ENCODE results near the gene EPHB2.
"Not testable (repeated sequence)": the region's sequence is repeated elsewhere in the genome, so short reads cannot be mapped to it uniquely, and the experiment has no call there.

The EPHB2 gene

GRCh38 chr1:22671999-22672398 is 38.6 kb upstream of the EPHB2 start:
- no peak overlapping the region for H2BK120ac ChIP-seq (ENCODE audit: low read depth, low read length)
- no peak overlapping the region for H3K27ac ChIP-seq (replicated peaks; ENCODE audit: low read length)
- no peak overlapping the region for H4K91ac ChIP-seq (ENCODE audit: low read depth, low read length, poor library complexity)
- WGBS, 2 donors (ENCODE audit: extremely low coverage in 2 of 2, insufficient read length in 2 of 2, insufficient replicate concordance in 1 of 2) = no CpG with 5 or more reads among the region's 4 CpGs
- no peak overlapping the region for H3K18ac ChIP-seq (ENCODE audit: low read length)
- no peak overlapping the region for H2BK12ac ChIP-seq (ENCODE audit: low read length)
- no peak overlapping the region for H3K23ac ChIP-seq (ENCODE audit: low read depth, low read length, poor library complexity)
- H2AFZ ChIP-seq (ENCODE audit: low read length) = no peak overlapping the region
- no peak overlapping the region for H3K4me2 ChIP-seq (ENCODE audit: insufficient read depth, low read length, poor library complexity, severe bottlenecking)
- no peaks in the 10 kb centered on the region for H3K79me1 ChIP-seq (ENCODE audit: low read depth, low read length)
- no peak overlapping the region for H2BK15ac ChIP-seq (ENCODE audit: low read length)
- H3K4me3 ChIP-seq (ENCODE audit: low read length in 2 of 2) = no peak overlapping the region
- H3K9ac ChIP-seq (ENCODE audit: low read depth, low read length, poor library complexity) = no peak overlapping the region
- no peaks in the 10 kb centered on the region for H3K9me3 ChIP-seq (replicated peaks in 1 of 2; ENCODE audit: control insufficient read depth in 2 of 2, insufficient read depth in 1 of 2, low read depth in 1 of 2, low read length in 2 of 2)
- H4K8ac ChIP-seq (ENCODE audit: low read depth, low read length) = no peak overlapping the region
- peaks cover 0 to 22% (median 0%) of the 10 kb centered on the region in 3 experiments for H3K27me3 ChIP-seq (ENCODE audit: control insufficient read depth in 3 of 3, insufficient read depth in 3 of 3, low read depth in 1 of 3, low read length in 3 of 3)
- no peak overlapping the region for H2AK5ac ChIP-seq (ENCODE audit: low read depth, low read length)
- H2BK5ac ChIP-seq (ENCODE audit: low read length) = no peak overlapping the region
- no peak overlapping the region for H3K4ac ChIP-seq (ENCODE audit: low read length)
- no peaks in the 10 kb centered on the region for H3K36me3 ChIP-seq (replicated peaks in 1 of 2; ENCODE audit: control insufficient read depth in 2 of 2, insufficient read depth in 2 of 2, low read length in 2 of 2)
- peaks cover 13 to 22% of the 10 kb centered on the region in 2 donors for H3K4me1 ChIP-seq (ENCODE audit: control insufficient read depth in 2 of 2, insufficient read depth in 1 of 2, low read depth in 1 of 2, low read length in 2 of 2)
- no peak for DNase-seq (ENCODE audit: low spot score)
- no peak overlapping the region for H3K14ac ChIP-seq (ENCODE audit: low read length)

GRCh38 chr1:22673486-22674409 is 36.9 kb upstream of the EPHB2 start:
- Histone ChIP-seq H3K4me2 (ENCODE audit: insufficient read depth, low read length, poor library complexity, severe bottlenecking) (peak overlapping the region; percentile 61), H2AK5ac (ENCODE audit: low read depth, low read length) (no peak overlapping the region), H3K27ac (replicated peaks; ENCODE audit: low read length) (peak overlapping the region; percentile 42), H3K4me1 (ENCODE audit: control insufficient read depth in 2 of 2, insufficient read depth in 1 of 2, low read depth in 1 of 2, low read length in 2 of 2) (peaks cover 25 to 30% of the 10 kb centered on the region in 2 donors), H4K91ac (ENCODE audit: low read depth, low read length, poor library complexity) (no peak overlapping the region), H2AFZ (ENCODE audit: low read length) (peak overlapping the region; percentile 79), H3K4me3 (ENCODE audit: low read length in 2 of 2) (peak overlapping the region in 1 of 2 donors; percentile 26), H3K4ac (ENCODE audit: low read length) (no peak overlapping the region), H3K27me3 (ENCODE audit: control insufficient read depth in 3 of 3, insufficient read depth in 3 of 3, low read depth in 1 of 3, low read length in 3 of 3) (peaks cover 0 to 8% (median 0%) of the 10 kb centered on the region in 3 experiments), H3K36me3 (replicated peaks in 1 of 2; ENCODE audit: control insufficient read depth in 2 of 2, insufficient read depth in 2 of 2, low read length in 2 of 2) (no peaks in the 10 kb centered on the region), H3K14ac (ENCODE audit: low read length) (no peak overlapping the region), H3K79me1 (ENCODE audit: low read depth, low read length) (peaks cover 4% of the 10 kb centered on the region), H4K8ac (ENCODE audit: low read depth, low read length) (no peak overlapping the region), H2BK120ac (ENCODE audit: low read depth, low read length) (no peak overlapping the region), H2BK12ac (ENCODE audit: low read length) (no peak overlapping the region), H2BK15ac (ENCODE audit: low read length) (no peak overlapping the region), H3K9me3 (replicated peaks in 1 of 2; ENCODE audit: control insufficient read depth in 2 of 2, insufficient read depth in 1 of 2, low read depth in 1 of 2, low read length in 2 of 2) (peaks cover 0 to 5% of the 10 kb centered on the region in 2 donors), H3K23ac (ENCODE audit: low read depth, low read length, poor library complexity) (no peak overlapping the region), H2BK5ac (ENCODE audit: low read length) (no peak overlapping the region), H3K9ac (ENCODE audit: low read depth, low read length, poor library complexity) (no peak overlapping the region), H3K18ac (ENCODE audit: low read length) (peak overlapping the region; percentile 6)
- WGBS, 2 donors (ENCODE audit: extremely low coverage in 2 of 2, insufficient read length in 2 of 2, insufficient replicate concordance in 1 of 2) = no CpG with 5 or more reads among the region's 17 CpGs
- peak; percentile 88 for DNase-seq (ENCODE audit: low spot score)

GRCh38 chr1:22674410-22674749 is 36.3 kb upstream of the EPHB2 start:
- Histone ChIP-seq H3K9me3 (replicated peaks in 1 of 2; ENCODE audit: control insufficient read depth in 2 of 2, insufficient read depth in 1 of 2, low read depth in 1 of 2, low read length in 2 of 2) (peaks cover 0 to 8% of the 10 kb centered on the region in 2 donors), H3K4me1 (ENCODE audit: control insufficient read depth in 2 of 2, insufficient read depth in 1 of 2, low read depth in 1 of 2, low read length in 2 of 2) (peaks cover 27 to 30% of the 10 kb centered on the region in 2 donors), H3K27ac (replicated peaks; ENCODE audit: low read length) (no peak overlapping the region), H3K18ac (ENCODE audit: low read length) (no peak overlapping the region), H3K9ac (ENCODE audit: low read depth, low read length, poor library complexity) (no peak overlapping the region), H3K4me3 (ENCODE audit: low read length in 2 of 2) (no peak overlapping the region), H3K27me3 (ENCODE audit: control insufficient read depth in 3 of 3, insufficient read depth in 3 of 3, low read depth in 1 of 3, low read length in 3 of 3) (peaks cover 0 to 8% (median 0%) of the 10 kb centered on the region in 3 experiments), H2BK5ac (ENCODE audit: low read length) (no peak overlapping the region), H4K8ac (ENCODE audit: low read depth, low read length) (no peak overlapping the region), H2BK12ac (ENCODE audit: low read length) (no peak overlapping the region), H2BK15ac (ENCODE audit: low read length) (no peak overlapping the region), H4K91ac (ENCODE audit: low read depth, low read length, poor library complexity) (no peak overlapping the region), H2AK5ac (ENCODE audit: low read depth, low read length) (no peak overlapping the region), H3K36me3 (replicated peaks in 1 of 2; ENCODE audit: control insufficient read depth in 2 of 2, insufficient read depth in 2 of 2, low read length in 2 of 2) (no peaks in the 10 kb centered on the region), H3K23ac (ENCODE audit: low read depth, low read length, poor library complexity) (no peak overlapping the region), H3K4ac (ENCODE audit: low read length) (no peak overlapping the region), H2BK120ac (ENCODE audit: low read depth, low read length) (no peak overlapping the region), H3K79me1 (ENCODE audit: low read depth, low read length) (peaks cover 6% of the 10 kb centered on the region), H3K4me2 (ENCODE audit: insufficient read depth, low read length, poor library complexity, severe bottlenecking) (no peak overlapping the region), H2AFZ (ENCODE audit: low read length) (no peak overlapping the region), H3K14ac (ENCODE audit: low read length) (no peak overlapping the region)
- DNase-seq (ENCODE audit: low spot score) = no peak
- no CpG with 5 or more reads among the region's 1 CpG for WGBS, 2 donors (ENCODE audit: extremely low coverage in 2 of 2, insufficient read length in 2 of 2, insufficient replicate concordance in 1 of 2)

GRCh38 chr1:22676151-22676550 is 34.5 kb upstream of the EPHB2 start:
- not testable (repeated sequence) for H2BK5ac ChIP-seq (ENCODE audit: low read length); H4K8ac ChIP-seq (ENCODE audit: low read depth, low read length); H2BK15ac ChIP-seq (ENCODE audit: low read length); H2BK12ac ChIP-seq (ENCODE audit: low read length); H3K4ac ChIP-seq (ENCODE audit: low read length); H3K4me3 ChIP-seq (ENCODE audit: low read length in 2 of 2); H3K79me1 ChIP-seq (ENCODE audit: low read depth, low read length); H3K27me3 ChIP-seq (ENCODE audit: control insufficient read depth in 3 of 3, insufficient read depth in 3 of 3, low read depth in 1 of 3, low read length in 3 of 3); H2AK5ac ChIP-seq (ENCODE audit: low read depth, low read length); H2BK120ac ChIP-seq (ENCODE audit: low read depth, low read length); H4K91ac ChIP-seq (ENCODE audit: low read depth, low read length, poor library complexity); H3K18ac ChIP-seq (ENCODE audit: low read length); H3K9me3 ChIP-seq (replicated peaks in 1 of 2; ENCODE audit: control insufficient read depth in 2 of 2, insufficient read depth in 1 of 2, low read depth in 1 of 2, low read length in 2 of 2); H3K9ac ChIP-seq (ENCODE audit: low read depth, low read length, poor library complexity); H3K14ac ChIP-seq (ENCODE audit: low read length); DNase-seq (ENCODE audit: low spot score); H3K36me3 ChIP-seq (replicated peaks in 1 of 2; ENCODE audit: control insufficient read depth in 2 of 2, insufficient read depth in 2 of 2, low read length in 2 of 2); H3K23ac ChIP-seq (ENCODE audit: low read depth, low read length, poor library complexity); H3K4me2 ChIP-seq (ENCODE audit: insufficient read depth, low read length, poor library complexity, severe bottlenecking); H3K27ac ChIP-seq (replicated peaks; ENCODE audit: low read length)
- H2AFZ ChIP-seq (ENCODE audit: low read length) = peak overlapping the region; percentile 26
- peaks cover 29 to 36% of the 10 kb centered on the region in 2 donors for H3K4me1 ChIP-seq (ENCODE audit: control insufficient read depth in 2 of 2, insufficient read depth in 1 of 2, low read depth in 1 of 2, low read length in 2 of 2)
- no CpG with 5 or more reads among the region's 15 CpGs for WGBS, 2 donors (ENCODE audit: extremely low coverage in 2 of 2, insufficient read length in 2 of 2, insufficient replicate concordance in 1 of 2)

Measured in neuronal stem cell (in vitro differentiated cells).